ENCODE data around the gene GNA12. TPM values are rescaled to one million over a fixed set of nuclear protein-coding genes. Genes with fewer than 3 reads are reported as not detected.
A peak's percentile ranks its signal among the peaks of the same experiment; 100 is the strongest.

Gene GNA12
- total RNA-seq, 1 experiment from 2014 or later: 36.2 TPM

GRCh38 chr7:2689343-2689847 lies 154.7 kb downstream of the GNA12 start:
- DNase-seq (ENCODE audit: unreplicated experiment): no peak
- Mint-ChIP-seq H3K36me3 (ENCODE audit: insufficient read depth, unreplicated experiment) (no peaks in the 10 kb centered on the region), H3K27ac (ENCODE audit: low read depth, unreplicated experiment) (no peak overlapping the region), H3K27me3 (ENCODE audit: insufficient read depth, unreplicated experiment) (peaks cover 11% of the 10 kb centered on the region), H3K9me3 (ENCODE audit: unreplicated experiment) (no peaks in the 10 kb centered on the region), H3K4me1 (ENCODE audit: insufficient read depth, unreplicated experiment) (peaks cover 5% of the 10 kb centered on the region), H3K4me3 (ENCODE audit: unreplicated experiment) (no peak overlapping the region)
- no TSS peak for BruUV-seq (replicated peaks)
- intact Hi-C loops (cut with micrococcal nuclease): no loop called here
- ChIA-PET CTCF (interaction anchor here (0.6 to 1.1 kb wide), 2 partner anchors 21 to 68 kb away, joined by 3 read pairs; no protein-coding TSS in a partner anchor), POLR2A (no interaction called here)
- TF ChIP-seq CTCF (IDR thresholded peaks at IDR 0.05; ENCODE audit: unreplicated experiment): no peak

GRCh38 chr7:2688409-2689342 lies 155.4 kb downstream of the GNA12 start:
- CTCF ChIA-PET: interaction anchor here (1.1 kb wide), 1 partner anchor 22 kb away, joined by 3 read pairs; no protein-coding TSS in a partner anchor
- peaks cover 11% of the 10 kb centered on the region for H3K27me3 Mint-ChIP-seq (ENCODE audit: insufficient read depth, unreplicated experiment)
- no peaks in the 10 kb centered on the region for H3K36me3 Mint-ChIP-seq (ENCODE audit: insufficient read depth, unreplicated experiment)
- no peak overlapping the region for H3K4me3 Mint-ChIP-seq (ENCODE audit: unreplicated experiment)
- no peaks in the 10 kb centered on the region for H3K9me3 Mint-ChIP-seq (ENCODE audit: unreplicated experiment)
- no TSS peak for BruUV-seq (replicated peaks)
- intact Hi-C loops (cut with micrococcal nuclease): no loop called here
- peaks cover 5% of the 10 kb centered on the region for H3K4me1 Mint-ChIP-seq (ENCODE audit: insufficient read depth, unreplicated experiment)
- POLR2A ChIA-PET: no interaction called here
- no peak for DNase-seq (ENCODE audit: unreplicated experiment)
- no peak for TF ChIP-seq CTCF (IDR thresholded peaks at IDR 0.05; ENCODE audit: unreplicated experiment)
- no peak overlapping the region for H3K27ac Mint-ChIP-seq (ENCODE audit: low read depth, unreplicated experiment)

GRCh38 chr7:2687881-2688318 lies 156.2 kb downstream of the GNA12 start, which contains the start of gene AMZ1:
Gene AMZ1, plus strand, starts transcription at chr7:2688202. Its CDS starts 12,250 bp downstream, at chr7:2700452.
- peaks cover 5% of the 10 kb centered on the region for H3K4me1 Mint-ChIP-seq (ENCODE audit: insufficient read depth, unreplicated experiment)
- no peak within 1 kb of the TSS for H3K4me3 Mint-ChIP-seq (ENCODE audit: unreplicated experiment)
- ChIA-PET CTCF (interaction anchor here (0.7 kb wide), 1 partner anchor 921 kb away, joined by 3 read pairs; no protein-coding TSS in a partner anchor), POLR2A (no interaction called here)
- intact Hi-C loops (cut with micrococcal nuclease): no loop called here
- peaks cover 14% of the 10 kb centered on the region for H3K27me3 Mint-ChIP-seq (ENCODE audit: insufficient read depth, unreplicated experiment)
- no peak for TF ChIP-seq CTCF (IDR thresholded peaks at IDR 0.05; ENCODE audit: unreplicated experiment)
- H3K27ac Mint-ChIP-seq (ENCODE audit: low read depth, unreplicated experiment): no peak within 1 kb of the TSS
- no TSS peak for BruUV-seq (replicated peaks)
- DNase-seq (ENCODE audit: unreplicated experiment): no peak
- no peaks in the 10 kb centered on the region for H3K9me3 Mint-ChIP-seq (ENCODE audit: unreplicated experiment)
- no peaks in the 10 kb centered on the region for H3K36me3 Mint-ChIP-seq (ENCODE audit: insufficient read depth, unreplicated experiment)

GRCh38 chr7:2687338-2687869 lies 156.7 kb downstream of the GNA12 start:
- BruUV-seq (replicated peaks): no TSS peak
- DNase-seq (ENCODE audit: unreplicated experiment): peak; percentile 24
- H3K27me3 Mint-ChIP-seq (ENCODE audit: insufficient read depth, unreplicated experiment): peaks cover 19% of the 10 kb centered on the region
- CTCF ChIA-PET: interaction anchor here (0.6 to 0.7 kb wide), 2 partner anchors 65 to 922 kb away, joined by 3 read pairs; no protein-coding TSS in a partner anchor
- no peak overlapping the region for H3K4me3 Mint-ChIP-seq (ENCODE audit: unreplicated experiment)
- intact Hi-C loops (cut with micrococcal nuclease): no loop called here
- no peaks in the 10 kb centered on the region for H3K36me3 Mint-ChIP-seq (ENCODE audit: insufficient read depth, unreplicated experiment)
- no peak overlapping the region for H3K27ac Mint-ChIP-seq (ENCODE audit: low read depth, unreplicated experiment)
- H3K4me1 Mint-ChIP-seq (ENCODE audit: insufficient read depth, unreplicated experiment): peaks cover 5% of the 10 kb centered on the region
- POLR2A ChIA-PET: no interaction called here
- TF ChIP-seq CTCF (IDR thresholded peaks at IDR 0.05; ENCODE audit: unreplicated experiment): no peak
- H3K9me3 Mint-ChIP-seq (ENCODE audit: unreplicated experiment): no peaks in the 10 kb centered on the region

Data from MCF 10A (cell line).